K562 (cell line): ENCODE measurements around the gene SNU13. TPM values are rescaled to one million over a fixed set of nuclear protein-coding genes. Genes with fewer than 3 reads are reported as not detected.

Experiments used
- ATF4 ChIP-seq: fragments of 450-650 bp; formaldehyde crosslinking; IDR thresholded peaks from 2 replicates; pipeline ENCODE4 v1.4.0; 2022; ENCODE audit warnings: mild to moderate bottlenecking, moderate library complexity
- FOSL1 ChIP-seq: fragments of 200-800 bp; sonication (Bioruptor generic); conservative IDR thresholded peaks from 2 replicates; pipeline ENCODE4 v1.6.1; 2016; ENCODE audit warnings: missing genetic modification characterization, missing compliant biosample characterization
- ILF3 ChIP-seq: fragments of 450-650 bp; IDR thresholded peaks from 2 replicates; pipeline ENCODE4 v1.6.1; 2018; ENCODE audit warnings: antibody characterized with exemption, mild to moderate bottlenecking, moderate library complexity, borderline replicate concordance
- KDM2B ChIP-seq: fragments of 250-450 bp; sonication (Bioruptor Pico); IDR thresholded peaks from 2 replicates; pipeline ENCODE4 v1.8.0; 2021; ENCODE audit warnings: mild to moderate bottlenecking, moderate library complexity
- L3MBTL2 ChIP-seq: fragments of 450-650 bp; IDR thresholded peaks from 2 replicates; pipeline ENCODE4 v1.6.1; 2016; ENCODE audit warnings: mild to moderate bottlenecking, moderate library complexity
- MED1 ChIP-seq: sonication (generic); formaldehyde crosslinking; IDR thresholded peaks from 2 replicates; pipeline ENCODE4 v1.8.1; 2023; ENCODE audit warnings: missing genetic modification reagents, borderline replicate concordance
- OTX1 ChIP-seq: fragments of 450-650 bp; formaldehyde crosslinking; IDR thresholded peaks from 2 replicates; pipeline ENCODE4 v1.4.0; 2022; ENCODE audit warnings: mild to moderate bottlenecking
- RBFOX2 ChIP-seq: fragments of 200-400 bp; formaldehyde crosslinking; IDR thresholded peaks from 2 replicates; pipeline ENCODE4 v1.6.1; 2017; ENCODE audit warnings: low read depth, mild to moderate bottlenecking, low read length, moderate library complexity
- RBM25 ChIP-seq: fragments of 200-400 bp; formaldehyde crosslinking; IDR thresholded peaks from 2 replicates; pipeline ENCODE4 v1.6.1; 2018; ENCODE audit warnings: low read length, low read depth, moderate library complexity; ENCODE audit not compliant: severe bottlenecking
- SNIP1 ChIP-seq: fragments of 450-650 bp; IDR thresholded peaks from 2 replicates; pipeline ENCODE4 v1.7.1; 2017; ENCODE audit warnings: low read depth, mild to moderate bottlenecking
- SREBF1 ChIP-seq: fragments of 150-350 bp; IDR thresholded peaks from 2 replicates; pipeline ENCODE4 v1.6.1; 2014; ENCODE audit warnings: antibody characterized with exemption, low read depth, low read length, borderline replicate concordance
- SRSF7 ChIP-seq: fragments of 200-400 bp; formaldehyde crosslinking; optimal IDR thresholded peaks from 2 replicates; pipeline ENCODE3; 2017; ENCODE audit warnings: mild to moderate bottlenecking, low read depth, low read length
- ZNF143 ChIP-seq: sonication (generic); formaldehyde crosslinking; IDR thresholded peaks from 2 replicates; pipeline ENCODE4 v1.9.0; 2022; ENCODE audit warnings: mild to moderate bottlenecking, missing genetic modification reagents
- ZNF197 ChIP-seq: fragments of 200-800 bp; sonication (Bioruptor generic); IDR thresholded peaks from 2 replicates; pipeline ENCODE4 v1.6.1; 2016; ENCODE audit warnings: low read depth, missing genetic modification characterization, missing compliant biosample characterization
- ZNF311 ChIP-seq: fragments of 250-450 bp; sonication (Bioruptor Pico); IDR thresholded peaks from 2 replicates; pipeline ENCODE4 v1.4.0; 2020; ENCODE audit warnings: mild to moderate bottlenecking, moderate library complexity
- ZNF511 ChIP-seq: sonication (generic); formaldehyde crosslinking; IDR thresholded peaks from 2 replicates; pipeline ENCODE4 v1.8.0; 2022; ENCODE audit warnings: mild to moderate bottlenecking, missing genetic modification reagents
- ZNF695 ChIP-seq: fragments of 450-650 bp; formaldehyde crosslinking; IDR thresholded peaks from 2 replicates; pipeline ENCODE4 v1.4.0; 2020; ENCODE audit warnings: mild to moderate bottlenecking, moderate library complexity
- polyA plus RNA-seq, 8 experiments: library from polyadenylated mRNA; depleted of rRNA in 4 of 8; stranded (reverse) in 5 of 8; unstranded in 3 of 8; fragments of >200 nt; fragmentation: Nextera tagmentation in 2 of 8; fragmentation: Illumina TruSeq in 1 of 8; extraction: Ambion mirVana in 2 of 8; extraction: Trizol in 1 of 8; gene quantifications; 2 replicates each; pipeline versions ENCODE4 v1.2.1 to v1.2.3, GENCODE V29; 2011 to 2014; ENCODE audit warnings: inconsistent platforms in 1 of 8, missing spikeins in 1 of 8
- total RNA-seq, 7 experiments: library from RNA; depleted of rRNA in 6 of 7; stranded (reverse); fragments of >200 nt in 6 of 7; fragmentation: Illumina TruSeq in 2 of 7; extraction: Trizol in 2 of 7; gene quantifications; 2 replicates each; pipeline versions ENCODE4 v1.2.1 to v1.2.3, GENCODE V29; 2011 to 2021; ENCODE audit warnings: low replicate concordance in 1 of 7
- TF ChIP-seq, protein P1 (sequence below): fragments of 450-650 bp; IDR thresholded peaks from 2 replicates; pipeline ENCODE4 v1.6.1; 2016; ENCODE audit warnings: missing biosample characterization, missing genetic modification characterization
- TF ChIP-seq, protein P2 (sequence below): fragments of 250-450 bp; sonication (Bioruptor Pico); IDR thresholded peaks from 2 replicates; pipeline ENCODE4 v1.5.0; 2021; ENCODE audit warnings: mild to moderate bottlenecking, borderline replicate concordance
- TF ChIP-seq, protein P3 (sequence below): fragments of 150-350 bp; IDR thresholded peaks from 2 replicates; pipeline ENCODE4 v1.6.1; 2014; ENCODE audit warnings: low read depth, mild to moderate bottlenecking, low read length, borderline replicate concordance

The SNU13 gene
- total and polyA plus RNA-seq, 9 of the 15 experiments (the other 6 are each of a cell fraction or from before 2014, with no cell fraction given), result 185 to 981 (median 283) TPM

- TF ChIP-seq ILF3 (no peak; the same call in 1 of the 2 replicates), ZNF511 (CRISPR knock-in tag) (no peak), ATF4 (no peak), MED1 (CRISPR knock-in tag) (no peak), SREBF1 (no peak), RBFOX2 (peak; percentile 96), ZNF197 (CRISPR knock-in tag) (no peak), RBM25 (no peak), OTX1 (no peak), FOSL1 (tag) (no peak), SRSF7 (no peak), ZNF695 (CRISPR knock-in tag) (no peak), KDM2B (CRISPR knock-in tag) (no peak), L3MBTL2 (peak; percentile 72), SNIP1 (no peak), ZNF143 (CRISPR knock-in tag) (no peak), ZNF311 (CRISPR knock-in tag) (no peak)
- TF ChIP-seq, protein P1, sequence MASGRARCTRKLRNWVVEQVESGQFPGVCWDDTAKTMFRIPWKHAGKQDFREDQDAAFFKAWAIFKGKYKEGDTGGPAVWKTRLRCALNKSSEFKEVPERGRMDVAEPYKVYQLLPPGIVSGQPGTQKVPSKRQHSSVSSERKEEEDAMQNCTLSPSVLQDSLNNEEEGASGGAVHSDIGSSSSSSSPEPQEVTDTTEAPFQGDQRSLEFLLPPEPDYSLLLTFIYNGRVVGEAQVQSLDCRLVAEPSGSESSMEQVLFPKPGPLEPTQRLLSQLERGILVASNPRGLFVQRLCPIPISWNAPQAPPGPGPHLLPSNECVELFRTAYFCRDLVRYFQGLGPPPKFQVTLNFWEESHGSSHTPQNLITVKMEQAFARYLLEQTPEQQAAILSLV (tag), result no peak
- TF ChIP-seq, protein P2, sequence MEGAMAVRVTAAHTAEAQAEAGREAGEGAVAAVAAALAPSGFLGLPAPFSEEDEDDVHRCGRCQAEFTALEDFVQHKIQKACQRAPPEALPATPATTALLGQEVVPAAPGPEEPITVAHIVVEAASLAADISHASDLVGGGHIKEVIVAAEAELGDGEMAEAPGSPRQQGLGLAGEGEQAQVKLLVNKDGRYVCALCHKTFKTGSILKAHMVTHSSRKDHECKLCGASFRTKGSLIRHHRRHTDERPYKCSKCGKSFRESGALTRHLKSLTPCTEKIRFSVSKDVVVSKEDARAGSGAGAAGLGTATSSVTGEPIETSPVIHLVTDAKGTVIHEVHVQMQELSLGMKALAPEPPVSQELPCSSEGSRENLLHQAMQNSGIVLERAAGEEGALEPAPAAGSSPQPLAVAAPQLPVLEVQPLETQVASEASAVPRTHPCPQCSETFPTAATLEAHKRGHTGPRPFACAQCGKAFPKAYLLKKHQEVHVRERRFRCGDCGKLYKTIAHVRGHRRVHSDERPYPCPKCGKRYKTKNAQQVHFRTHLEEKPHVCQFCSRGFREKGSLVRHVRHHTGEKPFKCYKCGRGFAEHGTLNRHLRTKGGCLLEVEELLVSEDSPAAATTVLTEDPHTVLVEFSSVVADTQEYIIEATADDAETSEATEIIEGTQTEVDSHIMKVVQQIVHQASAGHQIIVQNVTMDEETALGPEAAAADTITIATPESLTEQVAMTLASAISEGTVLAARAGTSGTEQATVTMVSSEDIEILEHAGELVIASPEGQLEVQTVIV (CRISPR knock-in tag), result no peak
- TF ChIP-seq, protein P3, sequence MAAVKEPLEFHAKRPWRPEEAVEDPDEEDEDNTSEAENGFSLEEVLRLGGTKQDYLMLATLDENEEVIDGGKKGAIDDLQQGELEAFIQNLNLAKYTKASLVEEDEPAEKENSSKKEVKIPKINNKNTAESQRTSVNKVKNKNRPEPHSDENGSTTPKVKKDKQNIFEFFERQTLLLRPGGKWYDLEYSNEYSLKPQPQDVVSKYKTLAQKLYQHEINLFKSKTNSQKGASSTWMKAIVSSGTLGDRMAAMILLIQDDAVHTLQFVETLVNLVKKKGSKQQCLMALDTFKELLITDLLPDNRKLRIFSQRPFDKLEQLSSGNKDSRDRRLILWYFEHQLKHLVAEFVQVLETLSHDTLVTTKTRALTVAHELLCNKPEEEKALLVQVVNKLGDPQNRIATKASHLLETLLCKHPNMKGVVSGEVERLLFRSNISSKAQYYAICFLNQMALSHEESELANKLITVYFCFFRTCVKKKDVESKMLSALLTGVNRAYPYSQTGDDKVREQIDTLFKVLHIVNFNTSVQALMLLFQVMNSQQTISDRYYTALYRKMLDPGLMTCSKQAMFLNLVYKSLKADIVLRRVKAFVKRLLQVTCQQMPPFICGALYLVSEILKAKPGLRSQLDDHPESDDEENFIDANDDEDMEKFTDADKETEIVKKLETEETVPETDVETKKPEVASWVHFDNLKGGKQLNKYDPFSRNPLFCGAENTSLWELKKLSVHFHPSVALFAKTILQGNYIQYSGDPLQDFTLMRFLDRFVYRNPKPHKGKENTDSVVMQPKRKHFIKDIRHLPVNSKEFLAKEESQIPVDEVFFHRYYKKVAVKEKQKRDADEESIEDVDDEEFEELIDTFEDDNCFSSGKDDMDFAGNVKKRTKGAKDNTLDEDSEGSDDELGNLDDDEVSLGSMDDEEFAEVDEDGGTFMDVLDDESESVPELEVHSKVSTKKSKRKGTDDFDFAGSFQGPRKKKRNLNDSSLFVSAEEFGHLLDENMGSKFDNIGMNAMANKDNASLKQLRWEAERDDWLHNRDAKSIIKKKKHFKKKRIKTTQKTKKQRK, result no peak
Measured at GRCh38 chr22:41688365-41689211, at the start of gene SNU13 (continued).
